PC-3 (cell line): ENCODE results near the gene TCF12. TPM values are rescaled to one million over a fixed set of nuclear protein-coding genes. Genes with fewer than 3 reads are reported as not detected.

Experiments
- ATAC-seq: fragments of 200-7000 bp; cut with Tn5 transposase; 2 replicates; pipeline ENCODE4 v1.9.1; 2020; ENCODE audit warnings: mild to moderate bottlenecking, moderate library complexity
- BruUV-seq: library from RNA; stranded (reverse); fragments of 400-500 nt; replicated peaks from 2 replicates; lab custom pipeline; 2021; lab: Mats Ljungman, UMichigan
- CTCF ChIA-PET: fragments of 300-600 bp; sonication (Branson Sonifier 250); formaldehyde crosslinking; loops from one replicate; lab custom pipeline; 2022; ENCODE audit warnings: antibody characterized with exemption; lab: Charles Lee
- POLR2A ChIA-PET: fragments of 300-600 bp; sonication (Branson Sonifier 250); formaldehyde crosslinking; loops from one replicate; lab custom pipeline; 2022; ENCODE audit warnings: antibody characterized with exemption; ENCODE audit not compliant: unreplicated experiment; lab: Charles Lee
- DNase-seq: peaks from one replicate; pipeline ENCODE4 v3.0.0-alpha.2; 2015
- H2AFZ ChIP-seq: fragments of 300-600 bp; sonication (generic); 2 replicates; pipeline ENCODE4 v1.6.0; 2016; ENCODE audit warnings: antibody characterized with exemption, low read length
- H3F3A ChIP-seq: fragments of 300-600 bp; sonication (generic); one replicate; pipeline ENCODE4 v1.6.0; 2017; ENCODE audit warnings: antibody characterized with exemption, low read length, control low read depth, mild to moderate bottlenecking; ENCODE audit not compliant: unreplicated experiment
- H3K27ac ChIP-seq: fragments of 300-600 bp; sonication (generic); 2 replicates; pipeline ENCODE4 v1.5.1; 2016; ENCODE audit warnings: mild to moderate bottlenecking, low read length
- H3K27me3 ChIP-seq: fragments of 300-600 bp; sonication (generic); 2 replicates; pipeline ENCODE4 v1.6.1; 2016; ENCODE audit warnings: low read length, mixed read lengths
- H3K36me3 ChIP-seq: fragments of 300-600 bp; sonication (generic); 2 replicates; pipeline ENCODE4 v1.6.1; 2016; ENCODE audit warnings: low read depth, mixed run types, low read length, mixed read lengths
- H3K4me1 ChIP-seq: fragments of 300-600 bp; sonication (generic); 2 replicates; pipeline ENCODE4 v1.5.1; 2016; ENCODE audit warnings: low read length; ENCODE audit not compliant: insufficient read depth
- H3K4me2 ChIP-seq: fragments of 300-600 bp; sonication (generic); 2 replicates; pipeline ENCODE4 v1.6.0; 2016; ENCODE audit warnings: low read length
- H3K4me3 ChIP-seq: fragments of 300-600 bp; sonication (generic); 2 replicates; pipeline ENCODE4 v1.5.1; 2016; ENCODE audit warnings: mild to moderate bottlenecking, low read length, mixed read lengths
- H3K79me2 ChIP-seq: fragments of 300-600 bp; sonication (generic); 2 replicates; pipeline ENCODE4 v1.6.1; 2017; ENCODE audit warnings: low read length, mixed read lengths
- H3K9ac ChIP-seq: fragments of 300-600 bp; sonication (generic); 2 replicates; pipeline ENCODE4 v1.6.0; 2016; ENCODE audit warnings: mild to moderate bottlenecking, low read length
- H3K9me2 ChIP-seq: fragments of 300-600 bp; sonication (generic); replicated peaks from 2 replicates; pipeline ENCODE4 v1.6.1; 2016; ENCODE audit warnings: mixed run types, low read length, mixed read lengths
- H3K9me3 ChIP-seq: fragments of 300-600 bp; sonication (generic); 2 replicates; pipeline ENCODE4 v1.6.1; 2016; ENCODE audit warnings: low read length, mixed read lengths
- H4K20me1 ChIP-seq: fragments of 300-600 bp; sonication (generic); 2 replicates; pipeline ENCODE4 v1.6.1; 2016; ENCODE audit warnings: low read length, mixed read lengths
- EZH2 ChIP-seq: fragments of 300-600 bp; sonication (generic); IDR thresholded peaks from one replicate; pipeline ENCODE4 v1.6.1; 2017; ENCODE audit warnings: antibody characterized with exemption, mild to moderate bottlenecking, low read length; ENCODE audit not compliant: unreplicated experiment
- EZH2phosphoT487 ChIP-seq: fragments of 300-600 bp; sonication (generic); IDR thresholded peaks from 2 replicates; pipeline ENCODE4 v1.6.1; 2018; ENCODE audit warnings: mild to moderate bottlenecking, antibody characterized with exemption, low read length, borderline replicate concordance
- intact Hi-C: fragments of 100-400 bp; cut with micrococcal nuclease; formaldehyde crosslinking; loops from 2 replicates; pipeline ENCODE4 v1.9.0; 2023
- total RNA-seq: library from RNA; depleted of rRNA; stranded (reverse); fragments of >200 nt; gene quantifications from 2 replicates; pipeline ENCODE4 v1.2.3, GENCODE V29; 2014
- TF ChIP-seq, protein P1 (sequence below): fragments of 300-600 bp; sonication (generic); conservative IDR thresholded peaks from 2 replicates; pipeline ENCODE4 v1.5.1; 2017; ENCODE audit warnings: antibody characterized with exemption, low read depth, mild to moderate bottlenecking, low read length

Gene TCF12
- total RNA-seq, 1 experiment from 2014 or later = 103 TPM

- POLR2A ChIA-PET = no interaction called here
- Histone ChIP-seq H3K79me2 (no peaks in the 10 kb centered on the region), H3K27me3 (no peaks in the 10 kb centered on the region), H4K20me1 (no peaks in the 10 kb centered on the region), H3K4me1 (no peaks in the 10 kb centered on the region), H3K36me3 (no peaks in the 10 kb centered on the region), H3K4me3 (no peak overlapping the region), H3K9me2 (no peaks in the 10 kb centered on the region), H2AFZ (no peak overlapping the region), H3F3A (no peaks in the 10 kb centered on the region), H3K9ac (no peak overlapping the region), H3K27ac (no peak overlapping the region), H3K4me2 (no peak overlapping the region), H3K9me3 (no peaks in the 10 kb centered on the region)
- no TSS peak for BruUV-seq
- CTCF ChIA-PET = no interaction called here
- no peak for TF ChIP-seq EZH2
- ATAC-seq (no peak), DNase-seq (no peak)
- intact Hi-C loops = loop anchor here (10.0 kb wide), 1 partner anchor 385 kb away; no protein-coding TSS in a partner anchor
Measured at GRCh38 chr15:56879502-56879901, 38.9 kb upstream of the TCF12 start.

DNA sequence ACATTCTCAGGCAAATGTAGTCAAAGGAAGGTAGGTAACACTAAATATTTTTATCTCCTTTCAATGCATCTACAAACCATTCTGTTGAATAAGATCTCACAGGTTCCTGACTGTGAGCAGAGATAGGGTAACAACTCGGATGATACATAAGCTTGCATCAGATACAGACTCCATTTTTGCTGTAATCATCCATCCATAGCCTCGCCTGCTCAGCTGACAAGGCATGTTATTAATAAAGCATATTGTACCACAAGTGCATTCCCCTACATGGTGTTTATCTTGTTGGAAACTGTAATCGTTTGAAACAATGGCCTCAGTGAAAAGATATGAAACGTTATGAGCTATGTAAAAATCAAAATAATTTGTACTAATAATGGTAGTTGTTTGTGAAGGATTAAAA, 35.4 kb upstream of the TCF12 start:
- ATAC-seq = no peak
- Histone ChIP-seq H3K36me3 (no peaks in the 10 kb centered on the region), H3F3A (no peaks in the 10 kb centered on the region), H3K9ac (no peak overlapping the region), H3K9me2 (no peaks in the 10 kb centered on the region), H3K27ac (no peak overlapping the region), H3K4me2 (no peak overlapping the region), H3K4me3 (no peak overlapping the region), H3K4me1 (peaks cover 12% of the 10 kb centered on the region), H3K79me2 (no peaks in the 10 kb centered on the region), H3K9me3 (no peaks in the 10 kb centered on the region), H4K20me1 (no peaks in the 10 kb centered on the region), H2AFZ (no peak overlapping the region), H3K27me3 (no peaks in the 10 kb centered on the region)
- DNase-seq = no peak
- TF ChIP-seq EZH2phosphoT487 (no peak), EZH2 (no peak)
- TF ChIP-seq, protein P1, sequence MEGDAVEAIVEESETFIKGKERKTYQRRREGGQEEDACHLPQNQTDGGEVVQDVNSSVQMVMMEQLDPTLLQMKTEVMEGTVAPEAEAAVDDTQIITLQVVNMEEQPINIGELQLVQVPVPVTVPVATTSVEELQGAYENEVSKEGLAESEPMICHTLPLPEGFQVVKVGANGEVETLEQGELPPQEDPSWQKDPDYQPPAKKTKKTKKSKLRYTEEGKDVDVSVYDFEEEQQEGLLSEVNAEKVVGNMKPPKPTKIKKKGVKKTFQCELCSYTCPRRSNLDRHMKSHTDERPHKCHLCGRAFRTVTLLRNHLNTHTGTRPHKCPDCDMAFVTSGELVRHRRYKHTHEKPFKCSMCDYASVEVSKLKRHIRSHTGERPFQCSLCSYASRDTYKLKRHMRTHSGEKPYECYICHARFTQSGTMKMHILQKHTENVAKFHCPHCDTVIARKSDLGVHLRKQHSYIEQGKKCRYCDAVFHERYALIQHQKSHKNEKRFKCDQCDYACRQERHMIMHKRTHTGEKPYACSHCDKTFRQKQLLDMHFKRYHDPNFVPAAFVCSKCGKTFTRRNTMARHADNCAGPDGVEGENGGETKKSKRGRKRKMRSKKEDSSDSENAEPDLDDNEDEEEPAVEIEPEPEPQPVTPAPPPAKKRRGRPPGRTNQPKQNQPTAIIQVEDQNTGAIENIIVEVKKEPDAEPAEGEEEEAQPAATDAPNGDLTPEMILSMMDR = no peak
- POLR2A ChIA-PET = no interaction called here
- intact Hi-C loops = no loop called here
- no TSS peak for BruUV-seq
- CTCF ChIA-PET = no interaction called here

- DNase-seq (no peak), ATAC-seq (no peak)
- H3K4me2 ChIP-seq = peak overlapping the region; percentile 99
- no peaks in the 10 kb centered on the region for H3F3A ChIP-seq
- peak overlapping the region; percentile 95 for H3K9ac ChIP-seq
- no peaks in the 10 kb centered on the region for H3K9me2 ChIP-seq
- CTCF ChIA-PET = no interaction called here
- intact Hi-C loops = no loop called here
- no peaks in the 10 kb centered on the region for H3K27me3 ChIP-seq
- no peaks in the 10 kb centered on the region for H3K9me3 ChIP-seq
- POLR2A ChIA-PET = no interaction called here
- peak overlapping the region; percentile 87 for H3K27ac ChIP-seq
- TSS peak; percentile 96 for BruUV-seq
- peak overlapping the region; percentile 91 for H2AFZ ChIP-seq
- H3K79me2 ChIP-seq = no peaks in the 10 kb centered on the region
- no peaks in the 10 kb centered on the region for H4K20me1 ChIP-seq
- no peaks in the 10 kb centered on the region for H3K36me3 ChIP-seq
- TF ChIP-seq EZH2 (no peak), EZH2phosphoT487 (no peak)
- TF ChIP-seq, protein P1 = no peak
- H3K4me1 ChIP-seq = peaks cover 14% of the 10 kb centered on the region
- peak overlapping the region; percentile 82 for H3K4me3 ChIP-seq
Measured at GRCh38 chr15:56886363-56886931, 32.0 kb upstream of the TCF12 start.
